OCI-LY1 (cell line): ENCODE results near the gene IYD.

ENCODE experiments used
- H2AFZ ChIP-seq: fragments of 200-600 bp; sonication (generic), shearing (Covaris generic); 2 replicates; pipeline ENCODE4 v1.6.0; 2014; ENCODE audit warnings: antibody characterized with exemption, mild to moderate bottlenecking, low read length
- H3F3A ChIP-seq: fragments of 200-600 bp; sonication (generic), shearing (Covaris generic); 2 replicates; pipeline ENCODE4 v1.6.0; 2014; ENCODE audit warnings: mild to moderate bottlenecking, antibody characterized with exemption, low read length, moderate library complexity; ENCODE audit not compliant: insufficient read depth
- H3K27ac ChIP-seq: fragments of 200-600 bp; sonication (generic); 2 replicates; pipeline ENCODE4 v1.5.1; 2014; ENCODE audit warnings: low read length, mixed run types, mild to moderate bottlenecking, low read depth; ENCODE audit not compliant: poor library complexity, severe bottlenecking
- H3K27me3 ChIP-seq: fragments of 200-600 bp; sonication (generic); 2 replicates; pipeline ENCODE4 v1.6.0; 2014; ENCODE audit warnings: antibody characterized with exemption, mild to moderate bottlenecking, low read length, moderate library complexity; ENCODE audit not compliant: insufficient read depth
- H3K36me3 ChIP-seq: fragments of 200-600 bp; sonication (generic); 2 replicates; pipeline ENCODE4 v1.6.1; 2014; ENCODE audit warnings: mild to moderate bottlenecking, antibody characterized with exemption, low read length, moderate library complexity, mixed read lengths; ENCODE audit not compliant: insufficient read depth
- H3K4me1 ChIP-seq: fragments of 200-600 bp; sonication (generic); 2 replicates; pipeline ENCODE4 v1.5.1; 2014; ENCODE audit warnings: mild to moderate bottlenecking, low read length, moderate library complexity; ENCODE audit not compliant: insufficient read depth, severe bottlenecking
- H3K4me2 ChIP-seq: fragments of 200-600 bp; sonication (generic), shearing (Covaris generic); 2 replicates; pipeline ENCODE4 v1.6.1; 2014; ENCODE audit warnings: low read length
- H3K4me3 ChIP-seq: fragments of 200-600 bp; sonication (generic); 2 replicates; pipeline ENCODE4 v1.5.1; 2014; ENCODE audit warnings: low read length, low read depth, mild to moderate bottlenecking, mixed read lengths; ENCODE audit not compliant: poor library complexity, severe bottlenecking
- H3K79me2 ChIP-seq: fragments of 200-600 bp; shearing (Covaris generic); 2 replicates; pipeline ENCODE4 v1.6.1; 2016; ENCODE audit warnings: mixed run types, low read length, mixed read lengths; ENCODE audit not compliant: insufficient read depth
- H3K9ac ChIP-seq: fragments of 200-600 bp; sonication (generic), shearing (Covaris generic); 2 replicates; pipeline ENCODE4 v1.6.1; 2014; ENCODE audit warnings: mild to moderate bottlenecking, low read length, mixed read lengths
- H3K9me2 ChIP-seq: fragments of 200-600 bp; sonication (generic), shearing (Covaris generic); 2 replicates; pipeline ENCODE4 v1.6.1; 2014; ENCODE audit warnings: low read depth, mild to moderate bottlenecking, low read length, mixed read lengths
- H3K9me3 ChIP-seq: fragments of 200-600 bp; shearing (Covaris generic); 2 replicates; pipeline ENCODE4 v1.6.1; 2014; ENCODE audit warnings: low read length, mixed read lengths
- H4K20me1 ChIP-seq: fragments of 200-600 bp; sonication (generic), shearing (Covaris generic); 2 replicates; pipeline ENCODE4 v1.6.0; 2016; ENCODE audit warnings: mild to moderate bottlenecking, low read length; ENCODE audit not compliant: insufficient read depth
- EZH2 ChIP-seq: fragments of 200-600 bp; sonication (generic), shearing (Covaris generic); IDR thresholded peaks from 2 replicates; pipeline ENCODE4 v1.8.0; 2017; ENCODE audit warnings: borderline replicate concordance, mixed run types, mild to moderate bottlenecking, antibody characterized with exemption, low read length, moderate library complexity, mixed read lengths
- TF ChIP-seq, protein P1 (sequence below): fragments of 200-600 bp; sonication (generic), shearing (Covaris generic); IDR thresholded peaks from 2 replicates; pipeline ENCODE4 v1.5.1; 2017; ENCODE audit warnings: mild to moderate bottlenecking, antibody characterized with exemption, low read length, moderate library complexity, mixed read lengths

Gene IYD

DNA sequence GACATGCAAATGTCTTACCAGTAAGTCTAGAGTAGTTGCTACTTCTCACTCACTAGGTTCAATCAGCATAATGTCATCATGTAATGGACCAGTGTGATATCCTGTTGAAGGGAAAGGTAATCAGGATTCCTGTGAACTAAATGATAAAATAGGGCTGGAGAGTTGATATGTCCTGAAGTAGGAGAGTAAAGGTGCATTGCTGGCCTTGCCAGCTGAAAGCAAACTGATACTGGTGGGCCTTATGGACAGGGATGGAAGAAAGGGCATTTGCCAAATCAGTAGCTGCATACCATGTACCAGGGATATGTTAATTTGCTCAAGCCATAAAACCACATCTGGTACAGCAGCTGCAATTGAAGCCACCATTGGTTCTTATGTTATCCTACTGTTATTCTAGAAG, 37.5 kb upstream of the IYD start:
- Histone ChIP-seq H4K20me1 (no peaks in the 10 kb centered on the region), H2AFZ (no peak overlapping the region)

DNA sequence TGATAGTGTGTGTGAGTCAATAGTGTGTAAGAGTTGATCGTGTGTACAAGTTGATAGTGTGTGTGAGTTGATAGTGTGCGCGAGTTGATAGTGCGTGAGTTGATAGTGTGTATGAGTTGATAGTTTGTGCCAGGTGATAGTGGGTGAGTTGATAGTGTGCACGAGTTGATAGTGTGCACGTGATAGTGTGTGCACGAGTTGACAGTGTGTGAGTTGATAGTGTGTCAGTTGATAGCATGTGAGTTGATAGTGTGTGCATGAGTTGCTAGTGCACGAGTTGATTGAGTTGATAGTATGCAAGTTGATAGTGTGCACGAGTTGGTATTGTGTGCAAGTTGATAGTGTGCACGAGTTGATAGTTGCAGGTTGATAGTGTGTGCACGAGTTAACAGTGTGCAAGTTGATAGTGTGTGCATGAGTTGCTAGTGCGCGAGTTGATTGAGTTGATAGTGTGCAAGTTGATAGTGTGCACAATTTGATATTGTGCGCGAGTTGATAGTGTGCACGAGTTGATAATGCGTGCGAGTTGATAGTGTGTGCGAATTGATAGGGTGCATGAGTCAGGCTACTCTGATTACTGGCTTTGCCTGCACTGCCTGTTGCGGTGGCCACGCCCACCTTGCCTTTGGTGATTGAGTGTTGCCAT, 35.8 kb upstream of the IYD start:
- H3K4me1 ChIP-seq: no peaks in the 10 kb centered on the region
- H3K4me2 ChIP-seq: no peak overlapping the region
- H3K79me2 ChIP-seq: no peaks in the 10 kb centered on the region
- H3K9me3 ChIP-seq: no peaks in the 10 kb centered on the region
- no peak overlapping the region for H2AFZ ChIP-seq
- H3K27me3 ChIP-seq: no peaks in the 10 kb centered on the region
- no peaks in the 10 kb centered on the region for H3F3A ChIP-seq
- TF ChIP-seq EZH2: no peak
- TF ChIP-seq, protein P1, sequence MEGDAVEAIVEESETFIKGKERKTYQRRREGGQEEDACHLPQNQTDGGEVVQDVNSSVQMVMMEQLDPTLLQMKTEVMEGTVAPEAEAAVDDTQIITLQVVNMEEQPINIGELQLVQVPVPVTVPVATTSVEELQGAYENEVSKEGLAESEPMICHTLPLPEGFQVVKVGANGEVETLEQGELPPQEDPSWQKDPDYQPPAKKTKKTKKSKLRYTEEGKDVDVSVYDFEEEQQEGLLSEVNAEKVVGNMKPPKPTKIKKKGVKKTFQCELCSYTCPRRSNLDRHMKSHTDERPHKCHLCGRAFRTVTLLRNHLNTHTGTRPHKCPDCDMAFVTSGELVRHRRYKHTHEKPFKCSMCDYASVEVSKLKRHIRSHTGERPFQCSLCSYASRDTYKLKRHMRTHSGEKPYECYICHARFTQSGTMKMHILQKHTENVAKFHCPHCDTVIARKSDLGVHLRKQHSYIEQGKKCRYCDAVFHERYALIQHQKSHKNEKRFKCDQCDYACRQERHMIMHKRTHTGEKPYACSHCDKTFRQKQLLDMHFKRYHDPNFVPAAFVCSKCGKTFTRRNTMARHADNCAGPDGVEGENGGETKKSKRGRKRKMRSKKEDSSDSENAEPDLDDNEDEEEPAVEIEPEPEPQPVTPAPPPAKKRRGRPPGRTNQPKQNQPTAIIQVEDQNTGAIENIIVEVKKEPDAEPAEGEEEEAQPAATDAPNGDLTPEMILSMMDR: no peak
- H3K27ac ChIP-seq: no peak overlapping the region
- H3K4me3 ChIP-seq: no peak overlapping the region
- no peak overlapping the region for H3K9ac ChIP-seq
- no peaks in the 10 kb centered on the region for H3K36me3 ChIP-seq
- H3K9me2 ChIP-seq: no peaks in the 10 kb centered on the region
- no peaks in the 10 kb centered on the region for H4K20me1 ChIP-seq

More for the DNA sequence above, 37.5 kb upstream of the IYD start:
- Histone ChIP-seq H3K9me2 (no peaks in the 10 kb centered on the region), H3K4me1 (no peaks in the 10 kb centered on the region), H3K27me3 (no peaks in the 10 kb centered on the region), H3F3A (no peaks in the 10 kb centered on the region), H3K9me3 (no peaks in the 10 kb centered on the region), H3K4me3 (no peak overlapping the region), H3K9ac (no peak overlapping the region), H3K4me2 (no peak overlapping the region), H3K27ac (no peak overlapping the region), H3K36me3 (no peaks in the 10 kb centered on the region), H3K79me2 (no peaks in the 10 kb centered on the region)
- no peak for TF ChIP-seq EZH2
- TF ChIP-seq, protein P1: no peak

DNA sequence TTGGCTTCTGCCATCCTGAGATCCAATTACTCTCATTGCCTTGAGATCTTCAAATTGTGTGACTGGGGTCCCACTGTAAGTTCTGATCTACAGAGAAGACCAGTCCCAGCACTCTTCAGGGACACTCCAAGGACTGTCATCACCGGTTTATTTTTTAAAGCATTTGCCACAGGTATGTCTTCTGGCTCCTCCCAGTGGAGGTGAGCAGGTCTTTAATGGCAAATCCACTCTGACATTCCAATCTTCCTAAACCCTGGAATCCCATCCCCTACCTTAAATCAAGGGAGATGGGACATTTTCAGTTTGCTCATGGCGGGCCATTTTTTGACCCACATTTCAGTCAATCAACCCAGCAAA, 35.2 kb upstream of the IYD start:
- no peak overlapping the region for H3K4me3 ChIP-seq
- H3K9me2 ChIP-seq: no peaks in the 10 kb centered on the region
- H3K27ac ChIP-seq: no peak overlapping the region
- no peaks in the 10 kb centered on the region for H3F3A ChIP-seq
- no peaks in the 10 kb centered on the region for H3K4me1 ChIP-seq
- no peaks in the 10 kb centered on the region for H4K20me1 ChIP-seq
- H3K4me2 ChIP-seq: no peak overlapping the region
- no peaks in the 10 kb centered on the region for H3K27me3 ChIP-seq
- no peaks in the 10 kb centered on the region for H3K36me3 ChIP-seq
- no peak overlapping the region for H3K9ac ChIP-seq
- no peak for TF ChIP-seq EZH2
- TF ChIP-seq, protein P1: no peak
- no peak overlapping the region for H2AFZ ChIP-seq
- no peaks in the 10 kb centered on the region for H3K9me3 ChIP-seq
- H3K79me2 ChIP-seq: no peaks in the 10 kb centered on the region
